HG02938 (cell line): ENCODE results near the gene C19orf47.

Source experiments
- ATAC-seq: cut with Tn5 transposase; IDR thresholded peaks from one replicate; pipeline ENCODE4 v1.9.1; 2021; ENCODE audit warnings: mild to moderate bottlenecking, moderate library complexity; ENCODE audit not compliant: unreplicated experiment

The C19orf47 gene

GRCh38 chr19:40284251-40284500 is 64.0 kb downstream of the C19orf47 start:
- ATAC-seq = no peak

- no peak for ATAC-seq
These were observed 64.6 kb downstream of the C19orf47 start for GRCh38 chr19:40283414-40284250.

- ATAC-seq = no peak
These were observed 65.3 kb downstream of the C19orf47 start for GRCh38 chr19:40282920-40283319.

GRCh38 chr19:40282209-40282580 is 66.0 kb downstream of the C19orf47 start:
- no peak for ATAC-seq

- no peak for ATAC-seq
These were observed 66.6 kb downstream of the C19orf47 start for GRCh38 chr19:40281381-40282208.

- no peak for ATAC-seq
These were observed 67.5 kb downstream of the C19orf47 start for GRCh38 chr19:40280608-40281221.

GRCh38 chr19:40279761-40280607 is 68.2 kb downstream of the C19orf47 start:
- no peak for ATAC-seq

- no peak for ATAC-seq
These were observed 69.1 kb downstream of the C19orf47 start for GRCh38 chr19:40279120-40279551.

- ATAC-seq = no peak
These were observed 69.7 kb downstream of the C19orf47 start for GRCh38 chr19:40278361-40279035.

GRCh38 chr19:40277356-40278059 is 70.7 kb downstream of the C19orf47 start:
- ATAC-seq = no peak

- no peak for ATAC-seq
These were observed 73.3 kb downstream of the C19orf47 start for GRCh38 chr19:40274585-40275544.

GRCh38 chr19:40273469-40274360 is 74.5 kb downstream of the C19orf47 start:
- no peak for ATAC-seq

- ATAC-seq = no peak
These were observed 75.9 kb downstream of the C19orf47 start for GRCh38 chr19:40272261-40272660.

- ATAC-seq = no peak
These were observed 76.5 kb downstream of the C19orf47 start for GRCh38 chr19:40271706-40272105.

GRCh38 chr19:40270362-40271089 is 77.7 kb downstream of the C19orf47 start:
- no peak for ATAC-seq
